Measurements from ENCODE around the gene PBX3.

Gene PBX3

GRCh38 chr9:125754096-125754495 lies 6.9 kb downstream of the PBX3 start:
- in situ Hi-C loops (cut with HindIII; ENCODE audit: low pct_unique_long_range_greater_than_20kb, low sequenced_read_pairs): no loop called here
- TF ChIP-seq JUND (IDR thresholded peaks at IDR 0.05; ENCODE audit: low read depth): no peak
- DNase-seq (ENCODE audit: low read depth in 1 of 2, low spot score in 1 of 2): no peak

- in situ Hi-C loops (cut with HindIII; ENCODE audit: low pct_unique_long_range_greater_than_20kb, low sequenced_read_pairs): no loop called here
- no peak for DNase-seq (ENCODE audit: low read depth in 1 of 2, low spot score in 1 of 2)
- TF ChIP-seq JUND (IDR thresholded peaks at IDR 0.05; ENCODE audit: low read depth): no peak
Measured at GRCh38 chr9:125755340-125755739, 8.2 kb downstream of the PBX3 start.

GRCh38 chr9:125756518-125756917 lies 9.3 kb downstream of the PBX3 start:
- in situ Hi-C loops (cut with HindIII; ENCODE audit: low pct_unique_long_range_greater_than_20kb, low sequenced_read_pairs): no loop called here
- no peak for DNase-seq (ENCODE audit: low read depth in 1 of 2, low spot score in 1 of 2)
- no peak for TF ChIP-seq JUND (IDR thresholded peaks at IDR 0.05; ENCODE audit: low read depth)

GRCh38 chr9:125757834-125758233 lies 10.7 kb downstream of the PBX3 start:
- in situ Hi-C loops (cut with HindIII; ENCODE audit: low pct_unique_long_range_greater_than_20kb, low sequenced_read_pairs): no loop called here
- no peak for TF ChIP-seq JUND (IDR thresholded peaks at IDR 0.05; ENCODE audit: low read depth)
- DNase-seq (ENCODE audit: low read depth in 1 of 2, low spot score in 1 of 2): no peak

- TF ChIP-seq JUND (IDR thresholded peaks at IDR 0.05; ENCODE audit: low read depth): no peak
- DNase-seq (ENCODE audit: low read depth in 1 of 2, low spot score in 1 of 2): no peak
- in situ Hi-C loops (cut with HindIII; ENCODE audit: low pct_unique_long_range_greater_than_20kb, low sequenced_read_pairs): no loop called here
Measured at GRCh38 chr9:125758986-125759763, 12.0 kb downstream of the PBX3 start.

- no peak for DNase-seq (ENCODE audit: low read depth in 1 of 2, low spot score in 1 of 2)
- in situ Hi-C loops (cut with HindIII; ENCODE audit: low pct_unique_long_range_greater_than_20kb, low sequenced_read_pairs): no loop called here
- no peak for TF ChIP-seq JUND (IDR thresholded peaks at IDR 0.05; ENCODE audit: low read depth)
Measured at GRCh38 chr9:125759764-125760129, 12.6 kb downstream of the PBX3 start.

- TF ChIP-seq JUND (IDR thresholded peaks at IDR 0.05; ENCODE audit: low read depth): no peak
- in situ Hi-C loops (cut with HindIII; ENCODE audit: low pct_unique_long_range_greater_than_20kb, low sequenced_read_pairs): no loop called here
- no peak for DNase-seq (ENCODE audit: low read depth in 1 of 2, low spot score in 1 of 2)
Measured at GRCh38 chr9:125760537-125760936, 13.4 kb downstream of the PBX3 start.

- in situ Hi-C loops (cut with HindIII; ENCODE audit: low pct_unique_long_range_greater_than_20kb, low sequenced_read_pairs): no loop called here
- no peak for TF ChIP-seq JUND (IDR thresholded peaks at IDR 0.05; ENCODE audit: low read depth)
- no peak for DNase-seq (ENCODE audit: low read depth in 1 of 2, low spot score in 1 of 2)
Measured at GRCh38 chr9:125761676-125762450, 14.7 kb downstream of the PBX3 start.

- peak in 1 of 2 experiments; percentile 55 for DNase-seq (ENCODE audit: low read depth in 1 of 2, low spot score in 1 of 2)
- in situ Hi-C loops (cut with HindIII; ENCODE audit: low pct_unique_long_range_greater_than_20kb, low sequenced_read_pairs): no loop called here
- TF ChIP-seq JUND (IDR thresholded peaks at IDR 0.05; ENCODE audit: low read depth): no peak
Measured at GRCh38 chr9:125763394-125763801, 16.2 kb downstream of the PBX3 start.

GRCh38 chr9:125764198-125764597 lies 17.0 kb downstream of the PBX3 start:
- DNase-seq (ENCODE audit: low read depth in 1 of 2, low spot score in 1 of 2): no peak
- no peak for TF ChIP-seq JUND (IDR thresholded peaks at IDR 0.05; ENCODE audit: low read depth)
- in situ Hi-C loops (cut with HindIII; ENCODE audit: low pct_unique_long_range_greater_than_20kb, low sequenced_read_pairs): no loop called here

- TF ChIP-seq JUND (IDR thresholded peaks at IDR 0.05; ENCODE audit: low read depth): no peak
- in situ Hi-C loops (cut with HindIII; ENCODE audit: low pct_unique_long_range_greater_than_20kb, low sequenced_read_pairs): no loop called here
- DNase-seq (ENCODE audit: low read depth in 1 of 2, low spot score in 1 of 2): no peak
Measured at GRCh38 chr9:125766468-125767221, 19.5 kb downstream of the PBX3 start.

- in situ Hi-C loops (cut with HindIII; ENCODE audit: low pct_unique_long_range_greater_than_20kb, low sequenced_read_pairs): no loop called here
- DNase-seq (ENCODE audit: low read depth in 1 of 2, low spot score in 1 of 2): no peak
- no peak for TF ChIP-seq JUND (IDR thresholded peaks at IDR 0.05; ENCODE audit: low read depth)
Measured at GRCh38 chr9:125767349-125767748, 20.2 kb downstream of the PBX3 start.

GRCh38 chr9:125768803-125769202 lies 21.6 kb downstream of the PBX3 start:
- no peak for DNase-seq (ENCODE audit: low read depth in 1 of 2, low spot score in 1 of 2)
- no peak for TF ChIP-seq JUND (IDR thresholded peaks at IDR 0.05; ENCODE audit: low read depth)
- in situ Hi-C loops (cut with HindIII; ENCODE audit: low pct_unique_long_range_greater_than_20kb, low sequenced_read_pairs): no loop called here
